H9 (cell line): ENCODE data around the gene HS6ST2. TPM values are rescaled to one million over a fixed set of nuclear protein-coding genes. Genes with fewer than 3 reads are reported as not detected.

Experiments
- DNase-seq: peaks from one replicate; pipeline ENCODE4 v3.0.0-alpha.2; 2017
- H2AFZ ChIP-seq: one replicate; pipeline ENCODE4 v1.6.1; 2013; ENCODE audit warnings: mild to moderate bottlenecking, low read length, control low read depth, moderate library complexity
- H2AK5ac ChIP-seq: 2 replicates; pipeline ENCODE4 v1.6.1; 2013; ENCODE audit warnings: low read length, control low read depth, mixed read lengths; ENCODE audit not compliant: insufficient read length
- H2BK120ac ChIP-seq: one replicate; pipeline ENCODE4 v1.6.1; 2013; ENCODE audit warnings: low read depth, mild to moderate bottlenecking, low read length, control low read depth, inconsistent platforms; ENCODE audit not compliant: poor library complexity, severe bottlenecking
- H2BK12ac ChIP-seq: 2 replicates; pipeline ENCODE4 v1.6.1; 2013; ENCODE audit warnings: low read length, control low read depth, mixed read lengths, low read depth; ENCODE audit not compliant: insufficient read length
- H2BK15ac ChIP-seq: 2 replicates; pipeline ENCODE4 v1.6.1; 2013; ENCODE audit warnings: low read depth, low read length, control low read depth
- H2BK20ac ChIP-seq: one replicate; pipeline ENCODE4 v1.6.1; 2013; ENCODE audit warnings: low read depth, mild to moderate bottlenecking, low read length, control low read depth, inconsistent platforms; ENCODE audit not compliant: poor library complexity, severe bottlenecking
- H2BK5ac ChIP-seq: 2 replicates; pipeline ENCODE4 v1.6.1; 2013; ENCODE audit warnings: low read length, control low read depth, mixed read lengths; ENCODE audit not compliant: insufficient read length
- H3K14ac ChIP-seq: 2 replicates; pipeline ENCODE4 v1.6.1; 2013; ENCODE audit warnings: low read length, control low read depth; ENCODE audit not compliant: insufficient read depth
- H3K18ac ChIP-seq: 2 replicates; pipeline ENCODE4 v1.6.1; 2013; ENCODE audit warnings: low read depth, mild to moderate bottlenecking, mixed read lengths, low read length, control low read depth; ENCODE audit not compliant: insufficient read length
- H3K23ac ChIP-seq: 2 replicates; pipeline ENCODE4 v1.6.1; 2013; ENCODE audit warnings: low read length, control low read depth, mixed read lengths, low read depth; ENCODE audit not compliant: insufficient read length
- H3K23me2 ChIP-seq: 2 replicates; pipeline ENCODE4 v1.6.1; 2013; ENCODE audit warnings: low read depth, mild to moderate bottlenecking, mixed read lengths, low read length, control low read depth; ENCODE audit not compliant: insufficient read length, poor library complexity, severe bottlenecking
- H3K27ac ChIP-seq: 2 replicates; pipeline ENCODE4 v1.5.1; 2013; ENCODE audit warnings: low read length, control low read depth, mixed read lengths, low read depth; ENCODE audit not compliant: insufficient read length
- H3K27me3 ChIP-seq: 2 replicates; pipeline ENCODE4 v1.6.1; 2013; ENCODE audit warnings: low read length, control low read depth, inconsistent platforms; ENCODE audit not compliant: insufficient read depth
- H3K4ac ChIP-seq: 2 replicates; pipeline ENCODE4 v1.6.1; 2013; ENCODE audit warnings: low read depth, mild to moderate bottlenecking, control low read depth, inconsistent platforms, low read length, moderate library complexity
- H3K4me1 ChIP-seq: 2 replicates; pipeline ENCODE4 v1.6.1; 2013; ENCODE audit warnings: low read length, control low read depth, inconsistent platforms; ENCODE audit not compliant: insufficient read depth
- H3K4me2 ChIP-seq: 2 replicates; pipeline ENCODE4 v1.6.1; 2013; ENCODE audit warnings: low read length, control low read depth, mixed read lengths; ENCODE audit not compliant: insufficient read length, insufficient read depth
- H3K56ac ChIP-seq: 2 replicates; pipeline ENCODE4 v1.6.1; 2013; ENCODE audit warnings: low read depth, mild to moderate bottlenecking, mixed read lengths, low read length, control low read depth; ENCODE audit not compliant: insufficient read length
- H3K79me1 ChIP-seq: 2 replicates; pipeline ENCODE4 v1.6.1; 2013; ENCODE audit warnings: low read depth, mild to moderate bottlenecking, moderate library complexity, low read length, control low read depth, inconsistent platforms; ENCODE audit not compliant: insufficient read depth, poor library complexity, severe bottlenecking
- H3K79me2 ChIP-seq: 2 replicates; pipeline ENCODE4 v1.6.1; 2013; ENCODE audit warnings: low read length, control low read depth, inconsistent platforms; ENCODE audit not compliant: insufficient read depth
- H3K9ac ChIP-seq: 2 replicates; pipeline ENCODE4 v1.6.1; 2013; ENCODE audit warnings: low read length, control low read depth, mixed read lengths; ENCODE audit not compliant: insufficient read length; ENCODE audit errors: extremely low read depth
- H3K9me3 ChIP-seq: one replicate; pipeline ENCODE4 v1.6.1; 2013; ENCODE audit warnings: low read depth, low read length, inconsistent platforms; ENCODE audit not compliant: control insufficient read depth
- H3T11ph ChIP-seq: one replicate; pipeline ENCODE4 v1.6.1; 2013; ENCODE audit warnings: mild to moderate bottlenecking, low read length, control low read depth, inconsistent platforms
- H4K20me1 ChIP-seq: one replicate; pipeline ENCODE4 v1.6.1; 2013; ENCODE audit not compliant: control insufficient read depth, insufficient read length, insufficient read depth
- H4K5ac ChIP-seq: 2 replicates; pipeline ENCODE4 v1.6.1; 2013; ENCODE audit warnings: low read depth, mild to moderate bottlenecking, mixed read lengths, low read length, control low read depth; ENCODE audit not compliant: insufficient read length
- H4K8ac ChIP-seq: replicated peaks from 2 replicates; pipeline ENCODE4 v1.6.1; 2013; ENCODE audit warnings: low read length, control low read depth, mixed read lengths, low read depth; ENCODE audit not compliant: insufficient read length
- H4K91ac ChIP-seq: 2 replicates; pipeline ENCODE4 v1.6.1; 2013; ENCODE audit warnings: low read depth, mild to moderate bottlenecking, moderate library complexity, mixed read lengths, low read length, control low read depth; ENCODE audit not compliant: insufficient read length
- H3K27ac Mint-ChIP-seq, 3 experiments: 2 replicates in 2 of 3; 3 replicates in 1 of 3; pipeline ENCODE4 v1.8.0; 2020 to 2021; ENCODE audit warnings: mixed read lengths in 3 of 3, mild to moderate bottlenecking in 1 of 3, moderate library complexity in 1 of 3
- H3K27me3 Mint-ChIP-seq: 2 replicates; pipeline ENCODE4 v1.8.0; 2021; ENCODE audit warnings: low read depth, mild to moderate bottlenecking, moderate library complexity, mixed read lengths
- H3K36me3 Mint-ChIP-seq, 3 experiments: 2 replicates in 2 of 3; 3 replicates in 1 of 3; pipeline ENCODE4 v1.8.0; 2020 to 2021; ENCODE audit warnings: low read depth in 3 of 3, mixed read lengths in 3 of 3; ENCODE audit not compliant: insufficient read depth in 1 of 3
- H3K4me1 Mint-ChIP-seq, 2 experiments: 2 replicates each; pipeline ENCODE4 v1.8.0; 2020; ENCODE audit warnings: mixed read lengths in 2 of 2
- H3K4me3 Mint-ChIP-seq, 2 experiments: 2 replicates in 1 of 2; 3 replicates in 1 of 2; pipeline ENCODE4 v1.8.0; 2020 to 2021; ENCODE audit warnings: mild to moderate bottlenecking in 2 of 2, mixed read lengths in 2 of 2, moderate library complexity in 1 of 2
- H3K9me3 Mint-ChIP-seq, 2 experiments: 2 replicates in 1 of 2; 3 replicates in 1 of 2; pipeline ENCODE4 v1.8.0; 2020; ENCODE audit warnings: mild to moderate bottlenecking in 2 of 2, mixed read lengths in 2 of 2, moderate library complexity in 1 of 2
- CTCF ChIP-seq: fragments of 200-600 bp; sonication (generic); conservative IDR thresholded peaks from 3 replicates; pipeline ENCODE4 v1.8.0; 2021; ENCODE audit warnings: antibody characterized with exemption, mild to moderate bottlenecking
- whole genome bisulfite sequencing: extraction: QIAGEN DNeasy Blood & Tissue Kit; methylation state at CpG from one replicate; pipeline ENCODE4 v1.1.7; 2013; ENCODE audit warnings: missing lambda C conversion rate, low lambda C conversion rate, mixed read lengths; ENCODE audit not compliant: insufficient read length; ENCODE audit errors: extremely low coverage; 5-methylcytosine and 5-hydroxymethylcytosine counted together
- total RNA-seq: library from RNA; stranded (reverse); gene quantifications from 2 replicates; pipeline ENCODE4 v1.2.1, GENCODE V29; 2021

Gene HS6ST2
- total RNA-seq, 1 experiment from 2014 or later: 4.8 TPM

GRCh38 chrX:132837967-132838366 lies 120.5 kb downstream of the HS6ST2 start:
- H2BK20ac ChIP-seq: no peak overlapping the region
- no peaks in the 10 kb centered on the region for H3K27me3 Mint-ChIP-seq
- H3K4ac ChIP-seq: no peak overlapping the region
- no peak overlapping the region for H3K14ac ChIP-seq
- WGBS: no CpG with 5 or more reads among the region's 5 CpGs
- no peak overlapping the region for H3K27ac ChIP-seq
- no peak overlapping the region for H3K56ac ChIP-seq
- H3K4me3 Mint-ChIP-seq: no peak overlapping the region
- H4K20me1 ChIP-seq: no peaks in the 10 kb centered on the region
- TF ChIP-seq CTCF: no peak
- H3K79me2 ChIP-seq: no peaks in the 10 kb centered on the region
- H3K18ac ChIP-seq: no peak overlapping the region
- H3K4me2 ChIP-seq: no peak overlapping the region
- H3K79me1 ChIP-seq: no peaks in the 10 kb centered on the region
- H3K9me3 Mint-ChIP-seq: no peaks in the 10 kb centered on the region
- no peak overlapping the region for H2AK5ac ChIP-seq
- no peak overlapping the region for H2BK120ac ChIP-seq
- no peak overlapping the region for H4K91ac ChIP-seq
- no peak overlapping the region for H3T11ph ChIP-seq
- H2BK5ac ChIP-seq: no peak overlapping the region
- H4K8ac ChIP-seq: no peak overlapping the region
- H2BK15ac ChIP-seq: no peak overlapping the region
- H2AFZ ChIP-seq: no peak overlapping the region
- H3K9ac ChIP-seq: no peak overlapping the region
- peaks cover 2% of the 10 kb centered on the region for H3K4me1 ChIP-seq
- H3K27ac Mint-ChIP-seq: 0 out of 7 replicates have a peak overlapping the region, but pooled peaks of 1 of the 3 experiments have one; percentile 5
- no peak overlapping the region for H3K23ac ChIP-seq
- H3K4me1 Mint-ChIP-seq: peaks cover 35 to 49% of the 10 kb centered on the region in 2 experiments
- no peaks in the 10 kb centered on the region for H3K23me2 ChIP-seq
- H3K27me3 ChIP-seq: no peaks in the 10 kb centered on the region
- H2BK12ac ChIP-seq: no peak overlapping the region
- H3K36me3 Mint-ChIP-seq: no peaks in the 10 kb centered on the region
- DNase-seq: no peak
- no peak overlapping the region for H4K5ac ChIP-seq
- no peaks in the 10 kb centered on the region for H3K9me3 ChIP-seq
